Kidney capillary endothelial cell (primary cell): ENCODE data around the gene PLEKHA6.
A peak's percentile ranks its signal among the peaks of the same experiment; 100 is the strongest.

Experiments
- DNase-seq: peaks from one replicate; pipeline ENCODE4 v3.0.0-alpha.2; 2018; ENCODE audit warnings: low spot score

Gene PLEKHA6

DNA sequence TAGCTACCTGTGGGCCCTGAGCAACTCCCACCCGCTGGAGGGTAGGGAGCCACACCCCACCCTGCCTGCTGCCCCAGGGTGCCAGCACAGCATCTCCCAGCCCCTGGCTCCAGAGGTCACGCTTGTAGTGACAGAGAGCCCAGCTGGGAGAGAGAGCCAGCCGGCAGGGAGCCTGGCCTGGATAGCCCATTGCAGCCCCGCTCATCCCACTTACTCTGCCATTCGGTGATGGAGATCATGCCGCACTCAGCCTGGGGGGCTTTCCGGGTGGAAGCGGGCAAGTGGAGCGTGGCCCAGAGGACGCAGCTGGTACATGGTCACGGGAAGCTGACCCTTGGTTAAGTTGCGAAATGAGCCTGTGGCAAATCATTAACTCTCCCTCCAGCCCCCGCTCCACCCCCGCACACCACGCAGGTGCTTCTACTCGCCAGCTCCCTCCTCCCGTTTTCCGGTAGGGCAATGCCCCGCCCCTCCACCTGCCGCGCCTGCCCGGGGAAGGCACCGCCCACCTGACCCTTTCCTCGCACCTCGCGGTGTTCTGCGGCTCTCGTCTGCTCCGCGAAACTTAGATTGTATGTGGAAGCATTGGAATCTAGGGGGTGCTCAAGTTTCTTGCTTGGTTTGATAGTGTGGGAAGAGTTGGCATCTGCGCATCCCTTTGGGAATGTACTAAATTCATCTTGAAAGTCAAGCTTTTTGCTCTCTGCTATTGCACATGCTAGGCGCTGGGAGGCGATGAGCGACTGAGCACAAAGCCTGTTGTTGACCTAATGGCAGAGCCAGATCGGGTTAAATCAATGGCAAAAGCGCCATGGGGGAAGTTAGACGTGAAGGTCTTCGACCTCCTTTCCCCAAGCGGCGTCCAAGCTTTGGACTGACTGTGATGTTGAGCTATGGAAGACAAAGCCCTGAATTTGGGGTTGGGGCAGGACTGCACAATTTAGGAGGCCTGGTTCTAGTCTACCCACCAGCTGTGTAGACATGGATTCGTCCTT, 145.8 kb downstream of the PLEKHA6 start, which contains the start of gene GOLT1A:
Gene GOLT1A (minus strand): TSS at position 321 of the 995 bp plus-strand sequence. CDS start 82 bp downstream, at position 239.
- peak; percentile 65 for DNase-seq

DNA sequence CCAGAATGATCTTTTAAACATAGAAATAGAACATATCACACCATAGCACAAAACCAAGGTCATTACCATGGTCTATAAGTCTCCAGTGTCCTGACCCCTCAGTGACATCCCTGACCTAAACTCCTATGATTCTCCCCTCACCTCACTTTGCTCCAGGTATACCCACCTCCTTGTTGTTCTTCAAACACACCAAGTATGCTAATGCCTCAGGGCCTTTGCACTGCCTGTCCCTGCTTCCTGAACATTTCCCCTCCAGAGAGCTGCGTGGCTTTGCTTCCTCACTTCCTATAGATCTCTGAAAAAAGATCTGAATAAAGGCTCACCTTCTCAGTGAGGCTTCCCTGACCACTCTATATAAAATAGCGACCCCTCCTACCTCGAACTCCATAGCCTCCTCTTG, 147.0 kb downstream of the PLEKHA6 start:
- no peak for DNase-seq

DNA sequence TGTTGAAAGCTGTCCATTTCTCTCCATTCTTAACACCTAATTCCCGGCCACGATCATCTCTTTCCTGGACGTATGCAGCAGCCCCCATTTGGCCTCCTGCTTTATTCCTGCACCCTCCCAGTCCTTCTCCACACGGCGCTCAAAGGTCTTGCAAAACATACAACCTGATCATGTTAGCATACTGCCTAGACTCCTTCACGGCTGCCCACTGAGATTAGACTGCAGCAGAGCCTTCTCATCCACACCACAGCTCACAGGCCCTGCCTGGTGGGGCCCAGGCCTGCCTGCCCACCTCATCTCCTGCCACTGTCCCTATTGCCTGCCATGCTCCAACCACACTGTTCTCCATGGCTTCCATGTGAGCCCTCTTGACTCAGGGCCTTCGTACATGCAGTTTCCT, 148.7 kb downstream of the PLEKHA6 start:
- no peak for DNase-seq

DNA sequence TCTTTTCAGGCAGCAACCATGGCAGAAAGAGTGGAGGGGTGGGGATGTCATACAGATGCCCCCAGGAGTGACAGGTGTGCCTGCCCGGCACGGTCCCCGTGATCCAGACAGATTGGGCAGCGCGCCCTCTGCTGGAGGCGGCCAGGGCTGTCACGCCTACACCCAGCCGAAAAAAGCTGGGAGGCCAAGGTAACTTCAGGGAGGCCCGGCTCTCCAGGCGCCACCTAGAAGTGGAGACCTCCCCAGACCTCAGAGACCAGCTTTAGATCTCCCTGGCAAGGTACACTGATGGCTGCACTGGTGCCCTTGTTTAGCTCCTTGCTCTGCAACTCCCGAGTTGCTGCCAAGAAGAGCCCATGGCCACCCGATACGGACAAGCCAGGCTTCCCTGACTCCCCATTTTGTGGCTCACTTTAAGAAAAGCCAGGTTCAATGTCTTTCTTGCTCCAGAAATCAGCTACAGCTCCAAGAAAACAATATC, 152.6 kb downstream of the PLEKHA6 start:
- DNase-seq = peak; percentile 48

DNA sequence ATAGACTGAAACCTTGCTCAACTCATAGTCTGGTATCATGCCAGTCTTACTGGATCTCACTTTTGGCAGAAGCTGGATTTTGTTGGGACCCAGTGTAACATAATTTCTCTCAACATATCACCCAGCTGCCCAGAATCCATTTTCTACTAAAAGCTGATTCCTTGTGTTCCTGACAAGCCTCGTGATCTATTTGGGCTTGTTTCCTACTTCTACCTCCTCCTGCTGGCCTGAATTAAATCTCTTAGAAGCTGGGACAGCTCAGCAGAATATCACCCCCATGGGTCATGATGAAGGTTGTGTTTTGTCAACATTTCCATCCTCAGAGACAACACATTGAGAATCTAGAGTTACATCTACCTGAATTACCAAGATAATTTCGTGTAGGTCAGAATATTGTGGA, 153.6 kb downstream of the PLEKHA6 start:
- DNase-seq = no peak

DNA sequence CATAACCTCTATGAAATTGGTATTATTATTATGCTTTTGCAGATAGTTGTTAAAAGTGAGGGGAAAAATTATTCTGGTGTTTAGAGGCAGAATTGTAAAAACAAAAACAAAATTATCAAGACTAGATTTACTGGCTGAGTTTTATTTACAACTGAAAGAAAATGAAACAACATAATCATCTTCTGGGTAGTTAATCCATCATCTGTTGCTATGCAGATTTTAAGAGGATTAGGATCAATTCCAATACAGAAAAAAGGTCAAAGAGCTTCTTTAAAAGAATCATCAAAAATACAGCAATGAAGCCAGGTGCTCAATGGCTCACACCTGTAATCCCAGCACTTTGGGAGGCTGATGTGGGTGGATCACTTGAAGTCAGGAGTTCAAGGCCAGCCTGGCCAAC, 154.2 kb downstream of the PLEKHA6 start:
- no peak for DNase-seq

DNA sequence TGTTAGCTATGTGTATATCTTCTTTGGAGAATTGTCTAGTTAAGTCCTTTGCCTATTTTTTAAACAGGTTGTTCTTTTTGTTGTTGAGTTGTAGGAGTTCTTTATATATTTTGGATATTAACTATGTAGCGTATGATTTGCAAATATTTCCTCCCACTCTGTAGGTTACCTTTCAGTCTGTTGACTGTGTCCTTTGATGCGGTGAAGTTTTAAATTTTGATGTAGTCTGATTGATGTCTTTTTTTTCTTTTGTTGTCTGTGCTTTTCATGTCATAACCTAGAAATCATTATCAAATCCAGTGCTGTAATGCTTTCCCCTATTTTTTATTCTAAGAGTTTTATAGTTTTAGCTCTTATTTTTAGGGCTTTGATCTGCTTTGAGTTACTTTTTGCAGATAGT, 154.8 kb downstream of the PLEKHA6 start:
- DNase-seq = no peak

DNA sequence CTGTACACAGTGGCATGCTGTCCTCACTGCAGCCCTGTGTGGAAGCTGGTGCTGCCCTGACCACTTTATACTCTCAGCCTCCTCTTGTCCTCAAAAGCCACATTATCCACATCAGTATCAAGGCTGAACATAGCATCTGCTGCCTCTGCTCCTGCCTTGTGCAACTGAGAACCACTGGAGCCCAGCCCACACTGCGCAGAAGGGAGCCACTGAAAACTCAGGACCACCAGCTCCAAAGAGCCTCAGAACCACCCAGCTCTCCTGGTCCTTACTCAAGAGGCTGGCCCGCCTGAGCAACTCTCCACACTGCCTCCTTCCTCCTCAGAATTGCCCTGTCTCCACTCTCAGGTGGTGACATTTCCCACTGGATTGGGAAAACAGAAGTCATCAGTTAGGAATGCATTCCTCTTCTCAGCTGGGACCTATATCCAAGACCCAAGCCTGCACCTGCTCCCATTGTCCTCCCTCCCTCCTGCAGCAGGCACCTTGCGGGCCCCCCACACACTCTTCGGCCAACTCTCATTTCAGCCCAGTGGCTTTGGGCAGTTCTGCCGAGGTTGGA, 156.4 kb downstream of the PLEKHA6 start:
- no peak for DNase-seq

DNA sequence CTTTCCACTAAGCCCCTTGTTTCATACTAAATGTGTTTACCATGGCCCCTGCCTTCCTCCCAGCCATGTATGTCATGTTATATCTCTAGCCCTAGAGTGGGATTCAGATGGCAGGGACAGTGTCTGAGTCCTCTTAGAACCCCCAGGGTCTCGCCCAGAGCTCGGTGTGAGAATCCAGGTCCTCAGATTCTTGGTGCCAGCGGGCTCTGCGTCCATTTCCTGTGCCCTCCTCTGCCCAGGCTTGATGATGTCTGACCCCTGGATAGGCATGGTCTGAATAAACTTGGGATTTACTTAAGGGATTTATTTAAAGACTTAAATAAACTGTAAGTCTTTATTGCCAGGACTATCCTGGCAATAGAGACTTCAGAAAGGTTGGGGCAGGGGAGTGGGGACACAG, 157.2 kb downstream of the PLEKHA6 start:
- DNase-seq = no peak

DNA sequence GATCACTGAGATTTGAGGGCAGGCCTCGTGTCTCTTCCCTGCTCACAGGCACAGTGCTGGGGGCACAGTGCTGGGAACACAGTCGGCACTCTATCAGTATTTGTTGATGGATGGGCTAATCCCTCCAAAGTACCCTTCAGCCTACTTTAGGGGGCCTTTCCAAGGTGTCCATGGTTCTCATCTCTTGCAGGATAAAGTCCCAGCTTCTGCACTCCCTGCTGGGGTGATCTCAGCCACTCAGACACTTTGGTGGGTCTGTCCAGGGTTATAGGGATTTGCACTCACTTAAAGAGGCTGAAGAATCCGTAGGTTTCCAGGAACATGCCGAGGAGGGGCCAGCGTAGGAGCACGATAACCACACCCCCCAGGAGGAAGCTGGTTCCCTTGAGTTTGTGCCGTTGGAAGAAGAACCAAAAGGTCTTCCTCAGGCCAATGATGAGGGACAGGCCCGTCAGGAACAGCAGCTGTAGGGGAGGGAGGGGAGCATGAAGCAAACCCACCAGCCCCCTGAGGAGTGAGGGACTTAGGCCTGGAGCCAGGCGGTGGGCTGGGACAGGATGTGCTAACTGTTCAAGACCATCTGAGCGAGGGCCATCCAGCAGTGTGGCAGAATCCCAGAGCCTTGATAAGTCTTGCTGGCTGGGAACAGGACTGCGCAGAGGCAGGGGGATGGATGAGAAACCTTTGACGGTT, 158.2 kb downstream of the PLEKHA6 start:
- DNase-seq = no peak

DNA sequence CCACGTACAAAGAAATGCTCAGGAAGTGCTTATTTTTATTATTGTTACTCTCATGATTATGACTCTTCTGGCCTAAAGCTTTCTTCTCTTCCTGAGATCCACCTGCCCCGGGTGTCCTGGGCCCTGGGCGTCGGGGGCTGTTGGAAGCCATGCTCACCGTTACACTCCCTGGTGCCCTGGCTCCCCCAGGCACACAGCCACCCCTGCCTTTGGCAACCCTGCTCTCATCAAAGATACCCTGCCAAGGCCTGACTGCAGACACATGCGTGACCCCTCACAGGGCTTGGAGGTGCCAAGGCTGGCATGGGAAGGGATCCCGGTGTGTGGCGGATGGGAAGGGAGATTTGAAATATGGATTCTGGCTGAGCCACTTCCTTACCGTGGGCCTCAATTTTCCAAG, 160.2 kb downstream of the PLEKHA6 start:
- no peak for DNase-seq

DNA sequence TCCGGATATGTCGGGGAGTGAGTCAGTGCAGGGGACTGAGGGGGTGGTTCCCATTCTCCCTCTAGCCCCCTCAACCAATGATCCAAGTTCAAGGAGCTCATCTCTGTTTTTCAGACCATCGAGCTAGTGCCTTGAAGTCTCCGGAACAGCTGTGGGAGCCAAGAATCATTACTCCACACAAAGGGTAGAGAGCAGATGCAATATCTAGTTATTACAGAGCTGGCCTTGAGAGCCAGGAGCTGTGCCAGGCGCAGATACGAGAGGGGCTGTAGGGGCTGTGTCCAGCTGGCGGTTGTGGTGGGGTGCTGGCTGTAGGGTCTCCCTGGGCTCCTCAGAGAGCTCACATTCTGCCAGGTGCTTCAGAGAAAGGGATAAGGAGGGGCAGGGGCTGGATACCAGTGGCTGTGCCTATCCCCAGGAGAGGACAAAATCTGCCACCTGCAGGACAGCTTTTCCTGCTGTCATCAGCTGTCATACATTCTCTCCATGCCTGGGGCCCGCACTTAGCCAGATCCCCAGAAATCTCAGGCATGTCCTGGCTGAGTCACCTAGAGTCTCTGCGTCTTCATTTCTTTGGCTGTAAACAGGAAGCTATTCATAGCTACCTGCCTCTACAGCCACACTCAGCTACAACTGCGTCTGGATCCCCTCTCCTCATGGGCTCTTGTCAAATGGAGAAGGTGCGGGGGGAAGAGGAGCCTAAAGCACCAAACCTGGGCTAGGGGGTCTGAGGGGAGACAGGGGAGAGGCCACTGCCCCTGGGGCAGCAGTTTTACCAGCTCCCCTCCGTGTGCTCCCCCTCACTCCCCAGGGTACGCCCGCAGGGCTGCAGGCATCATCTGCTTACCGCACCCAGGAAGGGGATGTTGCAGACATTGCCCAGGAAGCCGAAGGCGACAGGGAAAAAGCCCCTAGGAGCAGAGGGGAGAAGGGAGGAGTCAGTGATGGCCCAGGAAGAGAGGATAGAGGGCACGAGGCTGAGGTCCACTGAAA, 161.1 kb downstream of the PLEKHA6 start:
- DNase-seq = peak; percentile 90

DNA sequence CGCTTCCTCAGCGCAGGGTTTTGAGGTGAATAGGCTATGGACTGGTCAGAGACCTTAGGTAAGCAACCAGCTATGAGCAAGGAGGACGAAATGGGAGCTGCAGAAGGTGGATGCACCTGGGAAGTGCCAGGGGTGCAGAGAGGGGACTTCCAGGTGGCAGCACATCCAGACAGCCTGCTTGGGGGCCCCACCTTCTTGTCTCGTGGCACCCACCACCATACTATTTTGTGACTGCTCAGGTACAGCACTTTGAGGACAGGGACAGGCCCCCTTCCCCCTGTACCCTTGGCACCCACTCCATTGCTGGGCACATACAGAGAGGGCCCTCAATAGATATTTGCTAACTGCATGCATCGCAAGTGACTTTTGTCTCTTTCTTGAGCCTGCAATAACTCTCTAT, 162.7 kb downstream of the PLEKHA6 start:
- no peak for DNase-seq

DNA sequence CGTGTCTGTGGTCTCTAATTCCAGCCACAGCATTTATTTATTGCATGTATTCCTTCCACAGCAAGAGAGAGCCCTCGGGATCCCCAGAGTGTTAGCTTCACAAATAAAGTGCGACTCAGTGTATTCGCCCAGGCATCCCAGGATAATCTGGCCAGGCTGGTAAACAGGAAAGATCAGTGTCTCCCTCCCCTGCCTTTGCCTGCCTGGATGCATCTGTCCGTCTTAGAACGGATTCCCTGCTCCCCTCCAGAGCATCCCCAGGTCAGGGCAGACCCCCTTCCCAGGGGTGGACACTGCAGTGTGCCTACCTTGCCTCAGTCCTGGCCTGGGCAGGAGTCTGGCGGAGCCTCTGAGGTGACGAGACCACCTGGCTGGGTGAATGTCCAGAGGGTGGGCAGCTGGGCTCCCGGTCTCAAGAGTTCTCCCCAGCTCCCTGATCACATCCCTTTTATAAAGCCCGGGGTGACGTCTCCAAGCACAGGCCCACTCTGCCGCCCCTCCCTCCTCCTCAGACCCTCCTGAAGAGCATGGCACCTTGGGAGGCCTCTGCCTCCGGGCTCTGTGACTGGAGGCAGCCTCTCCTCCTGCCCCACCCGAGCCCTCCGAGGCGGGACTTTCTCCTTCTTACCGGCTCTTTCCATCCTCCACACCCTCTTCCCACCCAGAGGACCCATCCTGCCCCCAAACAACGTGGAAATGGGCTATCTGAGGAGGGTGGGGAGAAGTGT, 163.5 kb downstream of the PLEKHA6 start, which contains the start of gene KISS1:
Gene KISS1 (minus strand): TSS at position 424 of the 728 bp plus-strand sequence. CDS start 3,615 bp downstream, outside the sequence.
- no peak for DNase-seq

DNA sequence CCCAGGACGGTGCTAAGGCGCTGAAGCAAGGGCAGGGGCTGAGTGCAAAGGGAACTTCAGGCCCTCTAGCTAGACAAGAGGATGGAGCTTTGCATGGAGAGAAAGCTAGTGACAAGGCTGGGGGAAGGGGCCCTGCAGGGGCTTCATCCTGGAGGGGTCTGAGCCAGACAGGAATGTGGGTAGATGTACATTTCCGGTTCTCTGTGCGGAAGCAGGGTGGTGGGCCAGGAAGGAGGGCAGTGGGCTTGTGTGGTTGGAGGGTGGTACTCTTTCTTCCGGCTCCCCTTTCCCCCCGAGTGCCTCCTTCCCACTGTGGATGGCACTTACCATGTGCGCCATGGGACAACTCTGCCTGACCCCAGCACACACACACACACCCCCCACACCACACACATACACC, 165.0 kb downstream of the PLEKHA6 start:
- no peak for DNase-seq

DNA sequence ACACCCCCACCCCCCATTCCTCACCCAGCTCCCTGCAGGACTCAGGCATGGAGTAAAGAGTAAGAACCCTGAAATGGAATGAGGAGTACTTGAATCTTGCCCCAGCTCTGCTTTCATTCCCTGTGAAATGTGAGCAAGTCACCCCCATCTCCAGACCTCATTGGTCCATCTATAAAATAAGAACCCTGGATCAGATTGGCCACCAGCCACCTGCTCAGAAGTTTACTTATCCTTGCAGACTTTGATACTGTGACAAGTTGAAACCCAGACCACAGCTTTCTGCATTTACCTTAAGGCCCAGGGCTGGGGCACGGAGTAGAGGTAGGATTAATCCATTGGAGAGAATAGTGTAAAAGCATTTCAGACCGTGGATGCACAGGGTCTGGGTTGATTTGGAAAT, 165.6 kb downstream of the PLEKHA6 start:
- DNase-seq = no peak

DNA sequence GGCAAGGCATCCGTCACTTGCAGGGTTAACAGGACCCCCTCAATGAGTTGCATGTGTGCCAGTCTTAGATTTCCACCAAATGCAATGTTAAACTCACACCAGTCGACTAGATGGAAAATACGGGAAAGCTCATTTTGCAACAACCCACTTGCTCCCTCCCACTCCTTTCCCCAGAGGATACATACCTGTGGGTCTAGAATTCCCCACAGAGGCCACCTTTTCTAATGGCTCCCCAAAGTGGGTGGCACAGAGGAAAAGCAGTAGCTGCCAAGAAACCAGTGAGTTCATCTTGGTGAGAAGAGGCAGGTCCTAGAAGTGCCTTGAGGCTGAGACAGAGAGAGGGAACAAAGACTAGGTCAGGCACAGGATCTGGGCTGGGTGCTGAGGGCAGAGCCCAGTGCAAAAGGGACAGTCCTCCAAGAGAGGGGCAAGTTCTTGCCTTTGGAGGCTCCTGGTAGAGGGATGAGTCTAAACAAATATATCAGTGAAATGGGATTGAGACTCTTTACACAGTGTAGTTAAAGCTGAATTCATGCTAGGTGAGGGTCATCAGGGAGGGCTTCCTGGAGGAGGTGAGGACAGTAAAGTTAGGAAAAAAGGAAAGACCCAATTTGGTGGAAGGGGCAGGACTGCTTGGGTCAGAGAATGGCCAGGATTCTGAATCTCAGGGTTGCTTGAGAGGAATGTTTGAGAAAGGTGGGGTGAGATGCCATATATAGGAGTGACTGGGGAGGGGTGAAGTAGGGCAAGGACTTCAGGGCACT, 167.0 kb downstream of the PLEKHA6 start:
- no peak for DNase-seq

DNA sequence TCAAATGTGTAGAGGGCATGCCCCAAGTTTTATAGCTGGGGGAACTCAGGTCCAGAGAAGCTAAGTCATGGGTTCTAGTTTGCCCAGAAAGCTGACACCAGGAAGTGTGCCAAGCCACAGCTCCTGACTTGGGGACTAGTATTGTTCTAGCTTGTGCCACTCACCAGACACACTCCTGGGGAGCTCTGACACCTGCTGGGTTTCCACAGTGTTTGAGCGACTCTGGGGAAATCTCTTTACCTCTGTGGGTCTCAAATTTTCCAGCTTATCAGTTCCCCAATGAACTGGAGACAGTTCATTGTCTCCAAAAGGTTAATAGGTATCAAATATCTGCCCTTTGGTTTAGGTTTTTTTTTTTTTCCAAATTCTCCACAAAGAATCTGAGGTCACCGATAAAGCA, 167.7 kb downstream of the PLEKHA6 start:
- no peak for DNase-seq

DNA sequence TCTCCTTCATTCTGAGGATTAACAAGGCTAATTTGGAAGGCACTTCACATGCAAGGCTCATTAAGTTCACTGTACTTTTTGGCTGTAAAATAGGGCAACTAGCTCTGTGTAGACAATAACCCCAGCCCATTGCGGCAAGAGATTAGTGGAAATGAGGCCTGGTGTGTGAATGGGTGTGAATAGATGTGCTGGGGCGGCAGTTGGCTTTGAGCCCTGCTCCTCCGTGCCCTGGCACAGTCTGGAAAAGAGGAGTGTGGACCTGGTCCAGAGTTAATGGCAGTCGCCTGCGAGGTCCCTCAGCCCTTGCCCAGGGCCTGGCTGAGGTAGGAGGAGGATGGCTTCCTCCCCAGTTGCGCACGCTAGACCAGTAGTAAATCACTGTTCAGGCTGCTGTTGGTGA, 168.3 kb downstream of the PLEKHA6 start:
- no peak for DNase-seq
